WTC11 (cell line): ENCODE results near the gene ABR. TPM values are rescaled to one million over a fixed set of nuclear protein-coding genes. Genes with fewer than 3 reads are reported as not detected.
A peak's percentile ranks its signal among the peaks of the same experiment; 100 is the strongest.

ENCODE experiments used
- AFF4 ChIP-seq: sonication (generic); formaldehyde crosslinking; IDR thresholded peaks from 2 replicates; pipeline ENCODE4 v1.8.1; 2023; ENCODE audit warnings: mild to moderate bottlenecking, missing genetic modification reagents, borderline replicate concordance
- ATF1 ChIP-seq: sonication (generic); formaldehyde crosslinking; IDR thresholded peaks from 2 replicates; pipeline ENCODE4 v1.8.1; 2023; ENCODE audit warnings: mild to moderate bottlenecking, moderate library complexity, missing genetic modification reagents
- ATF3 ChIP-seq: sonication (generic); formaldehyde crosslinking; conservative IDR thresholded peaks from 2 replicates; pipeline ENCODE4 v1.8.1; 2022; ENCODE audit warnings: mild to moderate bottlenecking, missing genetic modification reagents
- CREB1 ChIP-seq: sonication (generic); formaldehyde crosslinking; IDR thresholded peaks from 2 replicates; pipeline ENCODE4 v1.8.0; 2023; ENCODE audit warnings: mild to moderate bottlenecking, missing genetic modification reagents
- CREM ChIP-seq: sonication (generic); formaldehyde crosslinking; IDR thresholded peaks from 2 replicates; pipeline ENCODE4 v1.8.1; 2022; ENCODE audit warnings: mild to moderate bottlenecking, missing genetic modification reagents, moderate library complexity
- FOXK1 ChIP-seq: sonication (generic); formaldehyde crosslinking; IDR thresholded peaks from 2 replicates; pipeline ENCODE4 v1.8.0; 2022; ENCODE audit warnings: mild to moderate bottlenecking, moderate library complexity, missing genetic modification reagents
- IRF1 ChIP-seq: sonication (generic); formaldehyde crosslinking; IDR thresholded peaks from 2 replicates; pipeline ENCODE4 v1.8.0; 2023; ENCODE audit warnings: missing genetic modification reagents
- NFYB ChIP-seq: sonication (generic); formaldehyde crosslinking; conservative IDR thresholded peaks from 2 replicates; pipeline ENCODE4 v1.8.0; 2022; ENCODE audit warnings: low read depth, missing genetic modification reagents
- NR1H2 ChIP-seq: sonication (generic); formaldehyde crosslinking; IDR thresholded peaks from 2 replicates; pipeline ENCODE4 v1.9.0; 2021; ENCODE audit warnings: mild to moderate bottlenecking, moderate library complexity, missing genetic modification reagents
- NR3C1 ChIP-seq: sonication (generic); formaldehyde crosslinking; conservative IDR thresholded peaks from 2 replicates; pipeline ENCODE4 v1.8.1; 2023; ENCODE audit warnings: low read depth, mild to moderate bottlenecking, missing genetic modification reagents
- RORB ChIP-seq: fragments of 250-450 bp; sonication (Bioruptor Pico); IDR thresholded peaks from 2 replicates; pipeline ENCODE4 v1.9.0; 2021; ENCODE audit warnings: mild to moderate bottlenecking
- SMAD3 ChIP-seq: sonication (generic); formaldehyde crosslinking; IDR thresholded peaks from 2 replicates; pipeline ENCODE4 v1.8.0; 2022; ENCODE audit warnings: missing genetic modification reagents, mild to moderate bottlenecking, borderline replicate concordance
- STAT6 ChIP-seq: sonication (generic); formaldehyde crosslinking; conservative IDR thresholded peaks from 2 replicates; pipeline ENCODE4 v1.8.1; 2023; ENCODE audit warnings: mild to moderate bottlenecking, low read depth, missing genetic modification reagents, moderate library complexity
- TCF7 ChIP-seq: sonication (generic); formaldehyde crosslinking; IDR thresholded peaks from 2 replicates; pipeline ENCODE4 v1.8.0; 2022; ENCODE audit warnings: mild to moderate bottlenecking, low read depth, missing genetic modification reagents, moderate library complexity
- TEAD1 ChIP-seq: sonication (generic); formaldehyde crosslinking; IDR thresholded peaks from 2 replicates; pipeline ENCODE4 v1.8.0; 2022; ENCODE audit warnings: mild to moderate bottlenecking, missing genetic modification reagents
- ZBTB43 ChIP-seq: sonication (generic); formaldehyde crosslinking; IDR thresholded peaks from 2 replicates; pipeline ENCODE4 v1.8.1; 2023; ENCODE audit warnings: mild to moderate bottlenecking, missing genetic modification reagents
- ZNF121 ChIP-seq: sonication (generic); formaldehyde crosslinking; IDR thresholded peaks from 2 replicates; pipeline ENCODE4 v1.8.0; 2023; ENCODE audit warnings: missing genetic modification reagents
- ZNF232 ChIP-seq: sonication (generic); formaldehyde crosslinking; IDR thresholded peaks from 2 replicates; pipeline ENCODE4 v1.8.0; 2022; ENCODE audit warnings: mild to moderate bottlenecking, missing genetic modification reagents
- total RNA-seq: library from RNA; stranded (reverse); gene quantifications from 3 replicates; pipeline ENCODE4 v1.2.3, GENCODE V29; 2021
- TF ChIP-seq, protein P1 (sequence below): sonication (generic); formaldehyde crosslinking; IDR thresholded peaks from 2 replicates; pipeline ENCODE4 v1.8.1; 2022; ENCODE audit warnings: mild to moderate bottlenecking, missing genetic modification reagents, moderate library complexity, borderline replicate concordance
- TF ChIP-seq, protein P2 (sequence below): fragments of 250-450 bp; sonication (Bioruptor Pico); IDR thresholded peaks from 2 replicates; pipeline ENCODE4 v1.8.0; 2021; ENCODE audit warnings: mild to moderate bottlenecking
- TF ChIP-seq, protein P3 (sequence below): sonication (generic); formaldehyde crosslinking; IDR thresholded peaks from 2 replicates; pipeline ENCODE4 v1.8.0; 2022; ENCODE audit warnings: mild to moderate bottlenecking, missing genetic modification reagents
- TF ChIP-seq, protein P4 (sequence below): sonication (generic); formaldehyde crosslinking; IDR thresholded peaks from 2 replicates; pipeline ENCODE4 v1.8.1; 2023; ENCODE audit warnings: mild to moderate bottlenecking, missing genetic modification reagents, moderate library complexity
- TF ChIP-seq, protein P5 (sequence below): fragments of 250-450 bp; sonication (Bioruptor Pico); IDR thresholded peaks from 2 replicates; pipeline ENCODE4 v1.9.0; 2021; ENCODE audit warnings: moderate library complexity, mild to moderate bottlenecking, inconsistent platforms, borderline replicate concordance

The ABR gene
- total RNA-seq, 1 experiment from 2014 or later: 38.0 TPM

DNA sequence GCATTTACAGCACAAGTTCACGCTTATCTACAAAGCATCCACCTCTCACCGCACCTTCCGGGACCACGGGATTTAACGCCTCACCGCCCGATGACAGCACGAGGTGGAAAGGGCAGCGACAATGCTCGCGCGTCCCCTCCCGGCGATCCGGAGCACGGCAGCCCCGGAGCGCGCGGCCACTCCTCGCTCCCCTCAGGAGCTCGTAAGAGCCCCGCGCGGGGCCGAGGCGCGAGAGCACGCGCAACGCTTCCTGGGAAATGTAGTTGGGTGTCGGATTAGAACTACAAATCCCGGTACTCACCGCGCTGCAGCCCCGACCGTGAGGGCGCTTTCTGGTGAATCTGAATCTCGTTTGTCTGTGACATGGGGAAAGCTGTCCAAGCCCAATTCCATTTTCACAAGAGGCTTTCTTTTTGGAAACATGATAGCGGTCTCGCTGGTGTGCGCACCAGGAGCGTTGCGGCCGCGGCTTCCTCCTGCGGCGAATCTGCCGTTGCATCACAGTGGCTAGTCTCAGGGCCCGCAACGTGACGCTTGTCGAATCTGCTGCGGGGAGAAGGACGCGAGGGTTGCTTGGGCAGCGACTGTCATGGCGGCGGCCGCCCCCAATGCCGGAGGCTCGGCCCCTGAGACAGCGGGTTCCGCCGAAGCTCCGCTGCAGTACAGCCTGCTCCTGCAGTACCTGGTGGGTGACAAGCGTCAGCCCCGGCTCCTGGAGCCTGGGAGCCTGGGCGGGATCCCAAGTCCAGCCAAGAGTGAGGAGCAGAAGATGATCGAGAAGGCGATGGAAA lies 183.0 kb downstream of the ABR start, which contains the start of gene TIMM22 (continued):
- TF ChIP-seq AFF4 (CRISPR knock-in tag) (0 out of 2 replicates have a peak, but pooled peaks have one; percentile 58), ZBTB43 (CRISPR knock-in tag) (0 out of 2 replicates have a peak, but pooled peaks have one; percentile 10), ATF3 (CRISPR knock-in tag) (0 out of 2 replicates have a peak, but pooled peaks have one; percentile 16), FOXK1 (CRISPR knock-in tag) (peak; percentile 84), IRF1 (CRISPR knock-in tag) (peak; percentile 48; the same call in 1 of the 2 replicates), CREB1 (CRISPR knock-in tag) (no peak; the same call in 1 of the 2 replicates), ZNF232 (CRISPR knock-in tag) (peak; percentile 90), SMAD3 (CRISPR knock-in tag) (peak; percentile 84; the same call in 1 of the 2 replicates), NR3C1 (CRISPR knock-in tag) (no peak), STAT6 (CRISPR knock-in tag) (0 out of 2 replicates have a peak, but pooled peaks have one; percentile 34), TCF7 (no peak), NR1H2 (CRISPR knock-in tag) (no peak), TEAD1 (CRISPR knock-in tag) (peak; percentile 53; the same call in 1 of the 2 replicates), CREM (CRISPR knock-in tag) (peak; percentile 56), ZNF121 (CRISPR knock-in tag) (no peak), ATF1 (CRISPR knock-in tag) (no peak), NFYB (CRISPR knock-in tag) (0 out of 2 replicates have a peak, but pooled peaks have one; percentile 23), RORB (CRISPR knock-in tag) (no peak)
- TF ChIP-seq, protein P1, sequence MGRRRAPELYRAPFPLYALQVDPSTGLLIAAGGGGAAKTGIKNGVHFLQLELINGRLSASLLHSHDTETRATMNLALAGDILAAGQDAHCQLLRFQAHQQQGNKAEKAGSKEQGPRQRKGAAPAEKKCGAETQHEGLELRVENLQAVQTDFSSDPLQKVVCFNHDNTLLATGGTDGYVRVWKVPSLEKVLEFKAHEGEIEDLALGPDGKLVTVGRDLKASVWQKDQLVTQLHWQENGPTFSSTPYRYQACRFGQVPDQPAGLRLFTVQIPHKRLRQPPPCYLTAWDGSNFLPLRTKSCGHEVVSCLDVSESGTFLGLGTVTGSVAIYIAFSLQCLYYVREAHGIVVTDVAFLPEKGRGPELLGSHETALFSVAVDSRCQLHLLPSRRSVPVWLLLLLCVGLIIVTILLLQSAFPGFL: no peak
- TF ChIP-seq, protein P2, sequence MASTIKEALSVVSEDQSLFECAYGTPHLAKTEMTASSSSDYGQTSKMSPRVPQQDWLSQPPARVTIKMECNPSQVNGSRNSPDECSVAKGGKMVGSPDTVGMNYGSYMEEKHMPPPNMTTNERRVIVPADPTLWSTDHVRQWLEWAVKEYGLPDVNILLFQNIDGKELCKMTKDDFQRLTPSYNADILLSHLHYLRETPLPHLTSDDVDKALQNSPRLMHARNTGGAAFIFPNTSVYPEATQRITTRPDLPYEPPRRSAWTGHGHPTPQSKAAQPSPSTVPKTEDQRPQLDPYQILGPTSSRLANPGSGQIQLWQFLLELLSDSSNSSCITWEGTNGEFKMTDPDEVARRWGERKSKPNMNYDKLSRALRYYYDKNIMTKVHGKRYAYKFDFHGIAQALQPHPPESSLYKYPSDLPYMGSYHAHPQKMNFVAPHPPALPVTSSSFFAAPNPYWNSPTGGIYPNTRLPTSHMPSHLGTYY: no peak
- TF ChIP-seq, protein P3, sequence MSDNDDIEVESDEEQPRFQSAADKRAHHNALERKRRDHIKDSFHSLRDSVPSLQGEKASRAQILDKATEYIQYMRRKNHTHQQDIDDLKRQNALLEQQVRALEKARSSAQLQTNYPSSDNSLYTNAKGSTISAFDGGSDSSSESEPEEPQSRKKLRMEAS (CRISPR knock-in tag): peak; percentile 100
- TF ChIP-seq, protein P4, sequence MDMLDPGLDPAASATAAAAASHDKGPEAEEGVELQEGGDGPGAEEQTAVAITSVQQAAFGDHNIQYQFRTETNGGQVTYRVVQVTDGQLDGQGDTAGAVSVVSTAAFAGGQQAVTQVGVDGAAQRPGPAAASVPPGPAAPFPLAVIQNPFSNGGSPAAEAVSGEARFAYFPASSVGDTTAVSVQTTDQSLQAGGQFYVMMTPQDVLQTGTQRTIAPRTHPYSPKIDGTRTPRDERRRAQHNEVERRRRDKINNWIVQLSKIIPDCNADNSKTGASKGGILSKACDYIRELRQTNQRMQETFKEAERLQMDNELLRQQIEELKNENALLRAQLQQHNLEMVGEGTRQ (CRISPR knock-in tag): peak; percentile 89
- TF ChIP-seq, protein P5, sequence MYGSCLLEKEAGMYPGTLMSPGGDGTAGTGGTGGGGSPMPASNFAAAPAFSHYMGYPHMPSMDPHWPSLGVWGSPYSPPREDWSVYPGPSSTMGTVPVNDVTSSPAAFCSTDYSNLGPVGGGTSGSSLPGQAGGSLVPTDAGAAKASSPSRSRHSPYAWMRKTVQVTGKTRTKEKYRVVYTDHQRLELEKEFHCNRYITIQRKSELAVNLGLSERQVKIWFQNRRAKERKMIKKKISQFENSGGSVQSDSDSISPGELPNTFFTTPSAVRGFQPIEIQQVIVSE (CRISPR knock-in tag): no peak
